Caki2 (cell line): ENCODE results near the gene METRN. TPM values are rescaled to one million over a fixed set of nuclear protein-coding genes. Genes with fewer than 3 reads are reported as not detected.
"Not testable (repeated sequence)": the region's sequence is repeated elsewhere in the genome, so short reads cannot be mapped to it uniquely, and the experiment has no call there.

Experiments
- DNase-seq: peaks from one replicate; pipeline ENCODE4 v3.0.0-alpha.2; 2015; ENCODE audit warnings: low read depth
- in situ Hi-C: cut with HindIII; loops from 2 replicates; pipeline ENCODE4 v1.10.0; 2016; ENCODE audit warnings: low sequenced_read_pairs, low pct_unique_long_range_greater_than_20kb, mixed read lengths
- total RNA-seq: library from RNA; depleted of rRNA; stranded (reverse); fragments of >200 nt; shearing (Covaris generic); gene quantifications from 2 replicates; pipeline ENCODE4 v1.2.3, GENCODE V29; 2014; ENCODE audit warnings: low replicate concordance

Gene METRN
- total RNA-seq, 1 experiment from 2014 or later: 1,492 TPM

DNA sequence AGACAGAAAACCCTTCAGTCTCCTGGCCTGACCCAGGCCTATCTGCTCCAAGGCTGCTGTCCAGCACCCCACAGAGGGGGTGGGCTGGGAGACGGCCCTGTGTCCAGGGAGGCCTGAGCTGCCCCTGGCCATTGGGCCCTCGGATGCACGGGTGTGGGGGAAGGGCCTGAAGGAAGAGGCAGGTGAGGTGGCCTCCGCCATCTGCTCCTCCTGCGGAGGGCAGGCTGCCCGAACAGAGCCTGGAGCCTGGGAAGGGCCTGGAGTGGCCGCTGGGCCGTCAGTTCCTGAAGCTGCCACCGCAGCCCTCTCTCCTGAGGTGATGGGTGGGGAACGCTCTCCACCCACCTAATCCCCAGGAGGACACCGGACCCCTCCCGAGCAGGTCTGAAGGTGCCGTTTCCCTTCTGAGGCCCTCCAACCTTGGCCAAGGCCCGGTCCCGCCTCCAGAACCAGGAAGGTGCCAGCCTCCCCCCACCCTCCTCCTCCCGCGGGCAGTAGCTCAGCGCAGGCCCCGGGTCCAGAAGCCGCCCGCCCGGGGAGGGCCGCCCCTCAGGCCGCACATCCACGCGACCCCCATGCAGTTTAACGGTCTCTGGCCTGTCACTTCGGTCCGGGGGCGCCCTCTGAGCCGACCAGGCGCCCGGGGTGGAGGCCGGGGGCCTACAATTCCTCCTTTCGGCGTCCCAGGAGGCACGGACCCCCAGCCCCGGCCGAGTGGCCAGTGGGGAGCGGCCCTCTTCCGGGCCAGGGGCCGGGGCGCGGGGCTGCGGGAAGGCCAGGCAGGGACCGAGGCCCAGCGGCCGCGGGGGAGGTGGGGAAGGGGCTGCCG lies 10.2 kb upstream of the METRN start:
- no peak for DNase-seq
- in situ Hi-C loops: no loop called here

DNA sequence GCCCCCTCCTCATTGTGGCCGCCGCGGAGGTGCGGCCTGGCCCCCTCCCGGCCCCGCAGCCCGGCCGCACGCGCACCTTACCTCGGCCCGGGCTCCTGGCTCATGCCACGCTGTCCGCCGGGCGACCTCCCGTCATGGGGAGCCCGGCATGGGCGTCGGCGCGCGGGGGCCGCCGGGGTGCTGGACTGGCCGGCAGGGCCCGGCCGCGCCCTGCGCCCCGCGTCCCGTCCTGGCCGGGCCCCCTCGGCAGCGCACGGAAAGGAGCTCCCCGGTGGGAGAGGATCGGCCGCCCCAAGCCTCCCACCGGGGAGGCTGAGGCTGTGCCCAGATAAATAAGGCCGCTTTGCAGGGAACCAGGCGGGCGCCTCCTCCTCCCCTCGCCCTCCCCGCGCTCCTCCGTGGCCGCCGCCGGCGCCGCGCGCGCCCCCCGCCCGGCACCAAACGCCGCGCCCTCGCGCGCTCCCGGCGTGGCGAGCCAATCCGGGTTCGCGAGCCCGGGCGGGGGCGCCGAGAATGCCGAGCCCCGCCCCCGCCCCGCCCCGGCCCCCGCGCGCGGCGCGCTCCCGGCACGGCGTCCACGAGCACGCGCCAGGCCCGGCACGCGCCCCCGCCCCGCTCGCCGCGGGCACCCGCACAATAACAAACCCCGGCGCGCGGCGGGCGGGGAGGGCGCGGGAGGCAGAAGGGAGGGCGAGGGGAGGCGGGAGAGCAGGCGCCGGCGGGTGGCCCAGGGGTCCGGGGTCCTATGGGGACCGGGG lies 9.3 kb upstream of the METRN start, which contains the start of gene FBXL16:
Gene FBXL16, minus strand, starts transcription at position 371 of the 758 bp plus-strand sequence. CDS start 8,396 bp downstream, outside the sequence.
- in situ Hi-C loops: no loop called here
- peak; percentile 46 for DNase-seq

DNA sequence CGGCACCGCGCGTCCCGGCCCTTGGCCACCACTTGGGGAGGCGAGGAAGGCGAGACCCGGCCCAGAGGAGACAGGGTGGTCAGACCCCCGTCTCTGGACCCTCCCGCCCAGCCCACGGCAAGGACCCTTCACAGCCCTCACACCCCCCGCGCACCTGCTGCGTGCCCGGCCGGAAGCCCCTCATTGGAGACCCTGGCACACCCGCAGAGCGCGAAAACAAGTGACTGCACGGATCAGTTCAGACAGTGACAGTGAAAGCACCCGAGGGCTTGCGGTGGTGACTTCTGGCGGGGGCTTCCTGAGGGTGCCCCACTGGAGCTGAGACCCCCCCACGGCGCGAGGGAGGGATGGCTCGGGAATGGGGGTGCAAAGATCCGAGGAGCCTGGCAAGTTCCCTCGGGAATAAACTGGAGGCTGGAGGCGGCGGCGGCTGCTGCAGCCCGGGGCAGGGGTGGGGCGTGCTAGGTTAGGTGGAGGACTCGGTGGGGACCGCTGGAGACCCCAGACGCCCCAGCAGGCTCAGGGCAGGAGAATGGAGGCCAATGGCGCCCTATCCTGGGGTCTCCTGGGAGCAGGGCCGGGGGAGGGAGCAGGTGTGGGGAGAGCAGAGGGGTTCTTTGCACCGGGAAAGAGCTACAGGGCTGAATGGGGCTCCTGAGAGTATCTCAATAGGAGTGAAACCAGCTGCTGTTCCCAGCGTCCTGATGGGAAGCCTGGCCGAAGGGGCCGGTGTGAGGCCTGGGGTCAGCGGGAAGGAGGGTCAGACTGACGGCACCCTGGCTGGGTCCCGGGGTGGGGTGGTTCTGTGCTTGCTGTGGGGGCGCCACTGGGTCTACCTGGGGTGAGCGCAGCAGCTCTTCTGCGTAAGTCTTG lies 8.5 kb upstream of the METRN start:
- no peak for DNase-seq
- in situ Hi-C loops: no loop called here

DNA sequence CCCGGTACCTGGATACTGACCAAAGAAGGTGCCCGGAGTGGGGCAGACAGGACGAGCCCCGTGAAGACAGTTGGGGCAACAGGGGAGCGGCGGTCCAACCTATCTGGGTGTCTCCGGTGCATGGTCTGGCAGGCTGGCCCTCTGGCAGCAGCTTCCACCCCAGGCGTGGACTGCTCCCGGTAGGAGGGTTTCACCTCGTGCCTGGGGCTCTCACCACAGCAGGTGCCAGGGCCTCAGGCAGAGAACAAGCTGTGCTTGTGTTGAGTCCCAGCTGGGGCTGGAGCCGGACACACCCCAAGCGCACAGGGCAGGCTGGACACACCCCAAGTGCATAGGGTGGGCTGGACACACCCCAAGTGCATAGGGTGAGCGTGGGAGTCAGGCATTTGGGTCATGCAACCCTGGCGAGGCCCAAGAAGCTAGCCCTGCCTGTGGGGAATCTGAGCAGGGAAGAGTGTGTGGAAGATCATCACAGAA lies 7.8 kb upstream of the METRN start:
- no peak for DNase-seq
- in situ Hi-C loops: no loop called here

DNA sequence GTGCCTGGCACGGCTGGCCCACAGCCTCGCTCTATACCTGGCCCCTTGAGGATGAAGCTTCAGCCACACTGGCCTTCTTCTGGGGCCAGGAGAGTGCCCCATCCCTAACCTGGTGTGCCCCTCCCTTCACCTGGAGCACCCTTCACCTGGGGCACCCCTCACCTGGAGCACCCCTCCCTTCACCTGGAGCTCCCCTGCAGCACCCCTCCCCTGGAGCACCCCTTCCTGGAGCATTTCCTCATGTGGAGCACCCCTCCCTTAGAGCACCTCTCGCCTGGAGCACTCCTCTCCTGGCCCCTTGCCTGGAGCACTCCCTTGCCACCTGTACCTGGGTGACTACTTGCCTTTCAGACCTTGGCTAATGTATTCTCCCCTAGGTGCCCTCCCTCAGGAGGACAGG lies 6.9 kb upstream of the METRN start:
- in situ Hi-C loops: no loop called here
- DNase-seq: no peak

DNA sequence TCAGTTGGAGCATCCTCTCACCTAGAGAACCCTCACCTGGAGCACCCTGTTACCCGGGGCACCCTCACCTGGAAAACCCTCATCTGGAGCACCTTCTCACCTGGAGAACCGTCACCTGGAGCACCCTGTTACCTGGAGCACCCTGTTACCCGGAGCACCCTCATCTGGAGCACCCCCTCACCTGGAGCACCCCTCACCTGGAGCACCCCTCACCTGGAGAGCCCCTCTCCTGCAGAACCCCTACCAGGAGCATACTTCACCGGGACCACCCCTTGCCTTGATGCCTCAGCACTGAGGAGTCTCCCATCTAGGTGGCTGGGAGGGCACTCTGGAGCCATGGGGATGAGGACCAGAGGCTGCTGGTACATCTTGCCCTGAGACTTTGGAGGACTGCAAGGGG lies 6.0 kb upstream of the METRN start:
- no peak for DNase-seq
- in situ Hi-C loops: no loop called here

DNA sequence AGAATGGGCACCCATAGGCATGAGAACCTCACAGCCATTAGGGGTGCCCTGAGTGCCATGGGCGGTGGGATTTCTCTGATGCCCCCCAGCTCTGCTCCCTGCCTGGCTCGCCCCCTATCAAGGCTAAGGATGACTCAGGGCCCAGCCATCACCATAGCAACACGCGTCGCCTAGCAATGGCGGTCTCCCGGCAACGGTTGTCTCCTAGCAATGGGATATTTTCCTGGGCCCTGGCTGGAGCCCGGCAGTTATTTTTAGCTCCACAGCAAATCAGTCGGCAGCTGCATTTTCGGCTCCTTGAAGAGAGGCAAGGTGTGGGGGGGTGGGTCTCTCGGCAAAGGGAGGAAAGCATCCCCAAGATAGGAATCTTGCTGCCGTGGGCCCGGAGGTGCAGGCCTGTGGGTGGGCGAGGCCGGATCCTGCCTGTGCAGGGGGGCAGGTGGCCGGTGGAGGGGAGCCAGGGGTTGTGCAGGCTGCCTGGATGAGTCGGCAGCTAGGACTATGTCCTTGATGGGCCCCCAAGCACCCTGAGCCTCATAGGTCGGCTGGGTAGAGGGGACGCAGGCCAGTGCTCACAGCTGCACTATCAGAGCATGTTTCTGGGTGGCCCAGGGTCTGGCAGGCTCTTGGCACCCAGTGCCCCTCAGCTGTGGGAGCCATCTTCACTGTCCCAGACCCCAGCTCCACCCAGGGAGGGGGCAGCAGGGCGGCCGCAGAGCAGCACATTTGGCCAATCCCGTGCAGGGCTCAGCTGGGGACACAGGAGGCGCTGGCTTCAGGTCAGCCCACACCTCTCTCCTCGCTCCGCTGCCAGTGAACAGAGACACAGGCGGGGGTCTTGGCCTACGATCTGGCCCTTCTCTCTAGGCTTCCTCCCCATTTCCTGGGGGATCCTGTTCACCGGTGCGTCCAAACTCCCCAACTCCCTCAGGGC lies 5.1 kb upstream of the METRN start:
- peak; percentile 95 for DNase-seq
- in situ Hi-C loops: no loop called here

DNA sequence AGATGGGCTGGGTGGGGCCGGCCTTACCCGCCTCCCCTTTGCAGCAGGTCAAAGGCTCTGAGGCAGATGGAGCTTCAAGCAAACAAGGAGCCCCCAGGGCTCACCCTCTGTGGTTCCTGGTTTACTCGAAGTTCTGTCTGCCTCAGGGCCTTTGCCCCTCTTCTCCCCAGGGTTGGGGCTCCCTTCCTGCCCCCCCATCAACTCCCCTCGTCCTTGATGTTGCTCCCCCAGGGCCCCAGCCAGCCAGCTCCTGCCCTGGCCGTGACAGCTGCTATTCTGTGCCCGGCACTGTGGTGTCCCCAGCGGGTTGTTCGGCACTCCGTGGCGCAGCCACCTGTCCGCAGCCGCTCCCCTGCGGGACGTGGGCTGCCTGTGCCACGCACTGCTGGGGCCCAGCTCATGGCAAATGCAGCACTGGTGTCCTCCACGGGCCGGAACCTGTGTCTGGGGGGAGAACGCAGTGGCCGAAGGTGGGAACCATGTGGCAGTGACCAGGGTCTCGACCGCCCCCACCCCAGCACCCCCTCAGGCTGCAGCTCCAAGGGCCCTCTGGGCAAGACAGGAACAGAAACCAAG lies 4.3 kb upstream of the METRN start:
- in situ Hi-C loops: no loop called here
- no peak for DNase-seq

DNA sequence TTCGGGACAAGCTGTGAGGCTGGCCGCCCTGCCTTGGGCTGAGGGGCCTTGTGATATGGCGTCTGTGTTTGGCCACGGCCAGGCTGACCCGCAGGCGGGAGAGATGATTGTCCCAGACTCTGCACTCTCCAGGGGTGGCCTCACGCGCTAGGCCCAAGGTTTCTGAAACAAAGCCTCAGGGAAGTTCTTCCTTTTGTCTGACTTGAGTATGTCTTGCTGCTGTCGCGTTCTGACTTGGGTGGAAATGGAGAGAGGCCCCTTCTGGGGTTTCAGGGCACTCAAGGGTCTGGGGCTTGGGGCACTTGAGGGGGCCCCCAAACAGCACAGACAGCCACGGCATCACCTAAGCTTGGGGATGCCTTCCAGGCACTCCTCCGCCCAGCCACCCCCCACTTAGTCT lies 3.8 kb upstream of the METRN start:
- no peak for DNase-seq
- in situ Hi-C loops: no loop called here

DNA sequence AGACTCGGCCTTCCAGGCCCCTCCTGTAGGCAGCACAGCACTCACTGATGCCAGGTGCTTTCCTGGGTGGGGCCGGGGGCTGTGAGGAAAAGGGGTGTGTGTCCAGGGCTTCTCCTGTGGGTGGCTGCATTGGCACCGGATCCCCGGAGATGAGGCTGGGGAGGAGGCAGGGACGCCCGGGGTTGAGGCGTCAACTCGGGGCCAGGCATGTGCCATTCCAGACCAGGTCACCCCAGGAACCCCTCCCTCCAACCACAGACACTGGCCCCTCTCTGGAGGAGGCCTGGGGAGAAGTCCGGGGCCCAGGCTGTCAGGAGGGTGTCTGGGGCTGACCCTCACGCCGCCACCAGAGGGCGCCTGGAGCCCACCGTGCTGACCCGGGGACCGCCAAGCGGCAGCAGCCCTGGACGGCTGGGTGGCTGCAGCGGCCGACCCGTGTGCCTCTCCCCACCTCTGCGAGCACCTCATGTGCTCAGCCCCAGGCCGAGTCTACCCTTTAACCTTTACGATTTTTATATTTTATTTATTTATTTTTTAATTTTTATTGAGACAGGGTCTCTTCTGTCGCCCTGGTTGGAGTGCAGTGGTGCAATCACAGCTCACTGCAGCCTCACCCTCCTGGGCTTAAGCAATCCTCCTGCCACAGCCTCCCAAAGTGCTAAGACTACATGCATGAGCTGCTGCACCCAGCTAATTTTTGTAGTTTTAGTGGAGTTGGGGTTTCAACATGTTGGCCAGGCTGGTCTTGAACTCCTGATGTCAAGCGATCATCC lies 3.2 kb upstream of the METRN start:
- peak; percentile 86 for DNase-seq
- in situ Hi-C loops: no loop called here

DNA sequence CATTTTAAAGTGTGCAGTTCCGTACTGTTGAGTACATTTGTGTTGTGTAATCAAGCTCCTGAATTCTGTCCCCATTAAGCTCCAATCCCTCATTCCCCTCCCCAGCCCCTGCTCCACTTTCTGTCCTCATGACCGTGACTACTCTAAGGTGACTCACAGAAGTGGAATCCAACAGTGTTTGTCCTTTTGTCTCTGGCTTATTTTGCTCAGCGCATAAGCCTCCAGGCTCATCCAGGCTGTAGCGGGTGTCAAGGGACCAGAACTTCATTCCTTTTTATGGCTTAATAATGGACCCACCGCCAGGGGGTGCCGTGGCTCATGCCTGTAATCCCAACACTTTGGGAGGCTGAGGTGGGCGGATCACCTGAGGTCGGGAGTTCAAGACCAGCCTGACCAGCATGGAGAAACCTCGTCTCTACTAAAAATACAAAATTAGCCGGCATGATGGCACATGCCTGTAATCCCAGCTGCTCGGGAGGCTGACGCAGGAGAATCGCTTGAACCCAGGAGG lies 2.1 kb upstream of the METRN start:
- in situ Hi-C loops: not testable (repeated sequence)

DNA sequence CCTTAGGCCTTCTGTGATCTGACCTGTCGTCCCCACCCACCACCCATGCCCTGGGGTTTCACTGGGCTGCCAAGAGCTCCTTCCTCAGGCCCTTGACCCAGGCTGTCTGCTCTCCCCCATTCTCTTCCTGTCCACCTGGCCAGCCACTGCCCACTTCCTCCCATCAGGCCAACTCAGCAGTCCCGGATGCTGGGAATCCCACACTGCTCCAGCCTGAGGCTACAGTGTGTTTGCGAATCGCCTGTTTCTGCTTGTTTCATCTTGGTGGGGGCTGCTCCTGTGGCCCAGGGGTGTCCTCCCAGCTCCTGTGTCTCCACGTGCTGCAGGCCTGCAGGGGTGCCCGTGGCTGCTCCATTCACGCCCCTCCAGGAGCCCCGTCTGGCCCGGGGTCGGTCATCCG lies 839 bp upstream of the METRN start:
- in situ Hi-C loops: no loop called here
- DNase-seq: peak; percentile 82

More for the DNA sequence above, 2.1 kb upstream of the METRN start:
- peak; percentile 99 for DNase-seq

DNA sequence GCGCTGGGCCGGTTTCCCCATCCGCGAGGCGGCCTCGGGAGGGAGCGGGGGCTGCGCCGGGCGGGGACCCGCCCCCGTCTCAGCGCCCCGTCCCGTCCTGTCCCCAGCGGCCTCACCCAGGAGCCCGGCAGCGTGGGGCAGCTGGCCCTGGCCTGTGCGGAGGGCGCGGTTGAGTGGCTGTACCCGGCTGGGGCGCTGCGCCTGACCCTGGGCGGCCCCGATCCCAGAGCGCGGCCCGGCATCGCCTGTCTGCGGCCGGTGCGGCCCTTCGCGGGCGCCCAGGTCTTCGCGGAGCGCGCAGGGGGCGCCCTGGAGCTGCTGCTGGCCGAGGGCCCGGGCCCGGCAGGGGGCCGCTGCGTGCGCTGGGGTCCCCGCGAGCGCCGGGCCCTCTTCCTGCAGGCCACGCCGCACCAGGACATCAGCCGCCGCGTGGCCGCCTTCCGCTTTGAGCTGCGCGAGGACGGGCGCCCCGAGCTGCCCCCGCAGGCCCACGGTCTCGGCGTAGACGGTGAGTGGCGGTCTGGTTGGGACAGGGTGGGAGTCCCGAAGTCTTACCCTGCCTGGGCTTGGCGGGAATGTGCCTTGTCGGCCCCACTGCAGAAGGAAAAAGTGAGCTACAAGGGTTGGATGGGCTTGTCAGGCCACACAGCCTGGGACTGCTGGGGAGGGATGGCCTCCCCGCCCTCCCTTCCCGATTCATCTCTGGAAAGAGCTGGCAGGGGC lies 720 bp downstream of the METRN start:
- peak; percentile 59 for DNase-seq
- in situ Hi-C loops: no loop called here

DNA sequence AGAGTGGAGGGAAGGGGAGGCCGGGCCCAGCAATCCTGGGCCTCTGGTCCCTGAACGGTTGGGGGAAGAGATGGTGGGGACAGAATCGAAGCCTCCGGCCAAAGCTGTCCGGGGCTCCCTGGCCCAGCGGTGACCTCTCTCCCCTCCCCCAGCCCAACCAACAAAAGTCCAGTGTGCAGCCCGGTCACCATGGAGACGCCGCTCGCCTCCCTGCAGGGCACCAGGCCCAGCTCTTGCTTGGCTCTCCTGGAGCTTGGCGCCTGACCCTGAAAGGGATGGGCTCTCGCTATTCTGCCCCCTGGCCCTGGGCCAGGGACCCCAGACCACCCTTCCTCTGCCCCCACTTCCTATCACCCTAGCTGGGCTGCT lies 1.3 kb downstream of the METRN start:
- in situ Hi-C loops: no loop called here
- peak; percentile 83 for DNase-seq

DNA sequence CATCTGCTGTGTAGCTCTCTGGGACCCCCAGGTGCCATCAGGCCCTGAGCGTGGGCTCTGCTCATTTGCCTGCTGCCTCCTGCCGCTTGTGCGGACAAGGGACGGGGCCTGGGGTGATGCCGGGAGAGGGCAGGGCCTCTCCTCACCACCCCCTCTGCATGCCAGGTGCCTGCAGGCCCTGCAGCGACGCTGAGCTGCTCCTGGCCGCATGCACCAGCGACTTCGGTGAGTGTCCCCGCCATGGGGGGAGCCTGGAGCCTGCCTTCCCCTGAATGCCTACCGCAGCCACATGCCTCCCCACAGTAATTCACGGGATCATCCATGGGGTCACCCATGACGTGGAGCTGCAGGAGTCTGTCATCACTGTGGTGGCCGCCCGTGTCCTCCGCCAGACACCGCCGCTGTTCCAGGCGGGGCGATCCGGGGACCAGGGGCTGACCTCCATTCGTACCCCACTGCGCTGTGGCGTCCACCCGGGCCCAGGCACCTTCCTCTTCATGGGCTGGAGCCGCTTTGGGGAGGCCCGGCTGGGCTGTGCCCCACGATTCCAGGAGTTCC lies 1.9 kb downstream of the METRN start:
- no peak for DNase-seq
- in situ Hi-C loops: no loop called here
